HEK293T (cell line): ENCODE measurements around the gene MORF4L1.
A peak's percentile ranks its signal among the peaks of the same experiment; 100 is the strongest.
"Not testable (repeated sequence)": the region's sequence is repeated elsewhere in the genome, so short reads cannot be mapped to it uniquely, and the experiment has no call there.

ENCODE experiments used
- CTCF ChIA-PET: fragments of 350-600 bp; formaldehyde crosslinking; extraction: SDS; loops from one replicate; lab custom pipeline; 2021; ENCODE audit warnings: antibody characterized with exemption, inconsistent platforms; lab: Yijun Ruan, JAX
- POLR2A ChIA-PET: fragments of 350-600 bp; formaldehyde crosslinking; extraction: SDS; loops from one replicate; lab custom pipeline; 2020; ENCODE audit warnings: antibody characterized with exemption, inconsistent platforms; lab: Yijun Ruan, JAX
- DNase-seq: peaks from one replicate; pipeline ENCODE4 v3.0.0; 2012; ENCODE audit warnings: mixed read lengths; ENCODE audit errors: extremely low spot score
- ARNT ChIP-seq: fragments of 450-650 bp; IDR thresholded peaks from 2 replicates; pipeline ENCODE4 v1.6.1; 2017; ENCODE audit warnings: mild to moderate bottlenecking
- BHLHE40 ChIP-seq: fragments of 450-650 bp; IDR thresholded peaks from 2 replicates; pipeline ENCODE4 v1.6.1; 2016; ENCODE audit warnings: mild to moderate bottlenecking, moderate library complexity, borderline replicate concordance
- CTBP1 ChIP-seq: fragments of 450-650 bp; IDR thresholded peaks from 2 replicates; pipeline ENCODE4 v1.6.1; 2016; ENCODE audit warnings: borderline replicate concordance
- ELF4 ChIP-seq: fragments of 450-650 bp; IDR thresholded peaks from 2 replicates; pipeline ENCODE4 v1.6.1; 2017; ENCODE audit warnings: antibody characterized with exemption
- FOXA1 ChIP-seq: fragments of 450-650 bp; IDR thresholded peaks from 2 replicates; pipeline ENCODE4 v1.6.1; 2016; ENCODE audit warnings: mild to moderate bottlenecking
- FOXK2 ChIP-seq: fragments of 450-650 bp; IDR thresholded peaks from 2 replicates; pipeline ENCODE4 v1.6.1; 2016; ENCODE audit warnings: mild to moderate bottlenecking
- FOXM1 ChIP-seq: fragments of 450-650 bp; IDR thresholded peaks from 2 replicates; pipeline ENCODE4 v1.6.1; 2017; ENCODE audit warnings: mild to moderate bottlenecking, borderline replicate concordance
- HDGF ChIP-seq: fragments of 450-650 bp; IDR thresholded peaks from 2 replicates; pipeline ENCODE4 v1.6.1; 2017; ENCODE audit warnings: antibody characterized with exemption, borderline replicate concordance
- L3MBTL2 ChIP-seq: fragments of 450-650 bp; conservative IDR thresholded peaks from 2 replicates; pipeline ENCODE4 v1.6.1; 2016; ENCODE audit warnings: mild to moderate bottlenecking
- LEF1 ChIP-seq: fragments of 450-650 bp; IDR thresholded peaks from 2 replicates; pipeline ENCODE4 v1.6.1; 2017; ENCODE audit warnings: mild to moderate bottlenecking, borderline replicate concordance
- NFRKB ChIP-seq: fragments of 450-650 bp; IDR thresholded peaks from 2 replicates; pipeline ENCODE4 v1.6.1; 2016; ENCODE audit warnings: mild to moderate bottlenecking, moderate library complexity
- PKNOX1 ChIP-seq: fragments of 450-650 bp; IDR thresholded peaks from 2 replicates; pipeline ENCODE4 v1.6.1; 2016
- SP1 ChIP-seq: fragments of 450-650 bp; IDR thresholded peaks from 2 replicates; pipeline ENCODE4 v1.6.1; 2017
- SUZ12 ChIP-seq: fragments of 450-650 bp; IDR thresholded peaks from 2 replicates; pipeline ENCODE4 v1.6.1; 2016; ENCODE audit warnings: mild to moderate bottlenecking
- TARDBP ChIP-seq: fragments of 450-650 bp; IDR thresholded peaks from 2 replicates; pipeline ENCODE4 v1.6.1; 2016
- ZNF384 ChIP-seq: fragments of 450-650 bp; IDR thresholded peaks from 2 replicates; pipeline ENCODE4 v1.6.1; 2016

MORF4L1 gene

GRCh38 chr15:78872972-78873792 is 492 bp downstream of the MORF4L1 start:
- POLR2A ChIA-PET = interaction anchor here (0.9 to 3.7 kb wide), 9 partner anchors 9 to 333 kb away, joined by 3 to 49 read pairs (median 4); partner anchors contain the start of gene ADAMTS7
- peak; percentile 76 for DNase-seq
- CTCF ChIA-PET = interaction anchor here (0.6 to 1.7 kb wide), 12 partner anchors 8 to 582 kb away, joined by 3 to 13 read pairs (median 4); no protein-coding TSS in a partner anchor
- TF ChIP-seq CTBP1 = peak; percentile 60; the same call in 1 of the 2 replicates
- no peak for TF ChIP-seq FOXM1
- peak; percentile 96 for TF ChIP-seq ZNF384
- peak; percentile 83 for TF ChIP-seq NFRKB
- TF ChIP-seq ARNT = no peak
- TF ChIP-seq HDGF = no peak
- TF ChIP-seq SUZ12 = no peak
- TF ChIP-seq BHLHE40 = no peak
- no peak for TF ChIP-seq SP1
- TF ChIP-seq TARDBP = no peak
- no peak for TF ChIP-seq FOXA1
- no peak for TF ChIP-seq ELF4
- no peak for TF ChIP-seq FOXK2
- no peak for TF ChIP-seq PKNOX1
- no peak for TF ChIP-seq LEF1

GRCh38 chr15:78873793-78874765 is 1.4 kb downstream of the MORF4L1 start:
- TF ChIP-seq PKNOX1 (0 out of 2 replicates have a peak, but pooled peaks have one; percentile 35), TARDBP (no peak), NFRKB (no peak), FOXM1 (no peak), FOXA1 (no peak)
- ChIA-PET POLR2A (interaction anchor here (1.3 to 3.7 kb wide), 6 partner anchors 8 to 64 kb away, joined by 3 to 49 read pairs (median 7); partner anchors contain the start of gene ADAMTS7), CTCF (interaction anchor here (0.6 to 1.7 kb wide), 12 partner anchors 8 to 583 kb away, joined by 3 to 13 read pairs (median 4); no protein-coding TSS in a partner anchor)
- no peak for DNase-seq

DNA sequence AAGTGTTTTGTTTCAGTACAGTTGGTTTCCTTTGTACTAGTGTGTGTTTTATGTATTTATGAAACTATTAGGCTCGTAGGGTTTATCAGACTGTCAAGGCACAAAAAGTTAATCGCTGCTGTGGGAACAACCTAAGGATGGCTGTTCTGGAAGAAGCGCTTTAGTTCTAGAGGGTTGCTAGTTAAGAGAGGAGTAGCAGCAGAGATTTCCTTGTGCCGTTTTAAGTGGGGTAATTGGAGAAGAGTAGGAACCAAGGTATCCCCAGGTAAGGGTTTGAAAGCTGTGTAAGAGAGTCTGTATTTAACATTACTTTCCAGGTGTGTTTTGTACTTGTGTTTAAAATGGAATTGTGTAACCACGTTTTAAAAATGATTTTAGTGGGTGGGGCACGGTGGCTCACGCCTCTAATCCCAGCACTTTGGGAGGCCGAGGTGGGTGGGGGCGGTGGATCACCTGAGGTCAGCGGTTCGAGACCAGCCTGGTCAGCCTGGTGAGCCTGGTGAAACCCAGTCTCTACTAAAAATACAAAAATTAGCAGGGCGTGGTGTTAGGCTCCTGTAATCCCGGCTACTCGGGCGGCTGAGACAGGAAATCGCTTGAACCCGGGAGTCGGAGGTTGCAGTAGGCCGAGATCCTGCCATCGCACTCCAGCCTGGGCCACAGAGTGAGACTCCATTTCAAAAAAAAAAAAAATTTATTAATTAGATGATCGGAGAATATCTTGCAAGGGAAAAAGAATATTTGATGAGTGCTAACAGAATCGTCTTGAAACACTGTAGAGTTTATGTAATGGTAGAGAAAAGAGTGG is 2.6 kb downstream of the MORF4L1 start:
- no peak for TF ChIP-seq HDGF
- no peak for TF ChIP-seq ARNT
- 0 out of 2 replicates have a peak, but pooled peaks have one; percentile 29 for TF ChIP-seq CTBP1
- TF ChIP-seq SP1 = no peak
- no peak for TF ChIP-seq LEF1
- 0 out of 2 replicates have a peak, but pooled peaks have one; percentile 38 for TF ChIP-seq ZNF384
- no peak for TF ChIP-seq NFRKB
- no peak for TF ChIP-seq BHLHE40
- TF ChIP-seq L3MBTL2 = no peak
- ChIA-PET CTCF (no interaction called here), POLR2A (no interaction called here)
- DNase-seq = no peak

GRCh38 chr15:78876954-78877353 is 4.3 kb downstream of the MORF4L1 start:
- CTCF ChIA-PET = interaction anchor here (0.9 kb wide), 1 partner anchor 122 kb away, joined by 5 read pairs; no protein-coding TSS in a partner anchor

GRCh38 chr15:78878356-78878755 is 5.7 kb downstream of the MORF4L1 start:
- ChIA-PET CTCF (interaction anchor here (0.6 kb wide), 2 partner anchors 22 to 204 kb away, joined by 3 to 6 read pairs; no protein-coding TSS in a partner anchor), POLR2A (no interaction called here)
- no peak for DNase-seq
- TF ChIP-seq ARNT = no peak
- no peak for TF ChIP-seq SP1
- TF ChIP-seq LEF1 = no peak
- TF ChIP-seq FOXA1 = no peak

More at GRCh38 chr15:78876954-78877353, 4.3 kb downstream of the MORF4L1 start:
- peak; percentile 78; the same call in 1 of the 2 replicates for TF ChIP-seq ZNF384
- POLR2A ChIA-PET, DNase-seq: not testable (repeated sequence)
